Measurements from ENCODE around the gene TMEM63B.
A peak's percentile ranks its signal among the peaks of the same experiment; 100 is the strongest.
"Not testable (repeated sequence)": the region's sequence is repeated elsewhere in the genome, so short reads cannot be mapped to it uniquely, and the experiment has no call there.

TMEM63B gene

DNA sequence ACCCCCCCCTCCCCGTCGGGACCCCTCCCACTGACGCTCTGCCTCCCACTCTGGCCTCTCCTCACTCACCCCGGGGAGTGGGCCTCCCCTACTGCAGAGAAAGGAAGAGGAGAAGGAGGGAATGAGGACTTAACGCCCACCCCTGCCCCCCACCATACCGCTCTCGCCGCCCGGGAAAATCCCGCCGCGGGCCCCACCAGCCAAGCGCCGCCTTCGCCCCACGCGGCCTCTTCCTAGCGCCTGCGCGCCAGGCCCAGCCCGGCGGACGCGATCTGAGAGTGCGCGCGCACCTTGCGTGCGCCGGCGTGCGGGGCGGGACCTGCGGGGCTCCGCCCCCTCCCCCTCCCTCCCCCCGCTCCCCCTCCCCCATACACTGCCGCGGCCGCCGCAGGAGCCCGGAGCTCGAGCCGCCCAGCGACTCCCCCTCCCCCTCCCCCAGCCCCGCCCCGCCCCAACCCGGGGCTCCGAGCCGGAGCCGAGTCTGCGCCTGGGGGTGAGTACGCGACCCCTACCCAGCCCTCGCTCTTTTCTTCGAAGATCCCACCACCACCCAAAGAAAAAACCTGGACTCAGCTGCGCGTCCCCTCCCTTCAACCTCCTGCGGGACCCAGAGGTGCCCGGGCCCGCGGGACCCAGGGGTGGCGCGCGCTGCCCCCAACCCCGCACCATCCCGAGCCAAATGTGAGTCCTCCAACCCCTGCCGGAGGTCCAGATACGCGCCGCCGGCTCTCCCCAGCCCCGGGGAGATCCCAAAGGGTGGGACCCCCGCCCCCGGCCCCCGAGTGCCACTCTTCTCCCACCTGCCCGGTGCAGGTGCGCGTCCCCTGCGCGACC, at the start of gene TMEM63B, which contains the start of gene MRPL14:
Gene TMEM63B, plus strand, starts transcription at position 369 of the 834 bp plus-strand sequence. CDS start 7,031 bp downstream, outside the sequence.
Gene MRPL14, minus strand, starts transcription at position 267 of the 834 bp plus-strand sequence. CDS start 10,841 bp downstream, outside the sequence.
- peak; percentile 80 for DNase-seq

DNA sequence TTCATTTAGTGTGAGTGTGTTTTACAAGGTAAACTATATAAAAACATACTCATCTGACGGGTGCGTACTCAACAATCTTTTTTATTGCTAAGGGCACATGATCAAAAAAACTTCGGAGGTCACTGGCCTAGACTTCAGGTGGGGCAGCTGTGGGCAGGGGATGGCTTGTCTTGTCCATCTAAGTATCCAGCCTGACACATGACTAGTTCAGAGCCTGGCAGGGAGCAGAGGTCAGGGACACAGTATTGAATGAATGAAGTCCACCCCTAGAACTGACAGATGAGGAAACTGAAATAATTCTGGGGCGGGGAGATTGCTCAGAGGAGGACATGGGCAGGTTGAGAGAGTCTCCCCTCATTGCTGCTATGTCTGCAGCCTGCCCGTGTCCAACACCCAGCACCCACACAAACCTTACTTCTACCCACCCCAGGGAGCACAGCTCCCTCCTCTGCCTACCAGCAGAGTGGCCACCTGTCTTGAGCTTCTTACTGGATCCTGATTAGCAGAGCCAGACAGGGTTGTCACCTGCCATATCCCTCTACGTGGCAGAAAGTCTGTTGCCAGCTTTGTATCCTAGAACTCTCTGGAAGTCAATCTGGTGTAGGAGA, 49.0 kb upstream of the TMEM63B start:
- no peak for DNase-seq

DNA sequence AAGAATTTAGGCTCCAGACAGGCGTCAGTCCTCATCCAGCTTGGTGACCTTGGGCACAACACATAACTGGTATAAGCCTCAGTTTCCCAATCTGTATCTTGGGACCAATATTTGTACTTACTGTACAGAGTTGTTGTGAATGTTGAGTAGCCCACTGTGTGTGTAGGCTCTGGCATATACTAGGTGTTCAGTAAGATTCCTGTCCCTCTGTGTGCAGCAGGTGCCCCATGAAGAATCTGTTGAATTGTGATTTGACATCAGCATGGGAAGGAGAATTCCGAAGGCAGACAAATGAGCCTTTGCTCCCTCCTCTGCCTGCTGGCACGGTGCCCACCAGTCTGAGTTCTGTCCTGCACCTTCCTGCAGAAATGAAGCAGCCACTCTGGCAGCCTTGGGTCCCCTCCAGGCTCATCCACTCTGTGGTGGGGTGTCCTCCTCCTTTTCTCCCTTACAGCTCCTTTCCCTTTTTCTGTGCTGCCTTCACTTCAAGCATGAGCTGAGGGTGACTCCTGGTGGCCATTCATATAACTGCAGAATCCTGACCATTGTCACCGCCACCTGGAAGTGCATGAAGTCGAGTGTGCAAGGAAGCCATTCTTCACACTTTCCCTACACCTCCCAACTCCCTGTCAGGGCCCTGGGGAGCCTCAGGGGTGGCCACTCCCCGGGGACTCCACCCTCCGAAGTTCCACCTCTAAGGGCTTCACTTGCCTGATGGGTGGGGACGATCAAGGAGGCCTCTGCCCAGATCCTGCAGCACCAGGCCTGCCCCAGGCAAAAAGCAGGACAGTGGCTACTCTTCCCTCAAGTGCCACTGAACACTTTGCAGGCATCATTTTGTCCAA, 48.3 kb upstream of the TMEM63B start:
- no peak for DNase-seq

DNA sequence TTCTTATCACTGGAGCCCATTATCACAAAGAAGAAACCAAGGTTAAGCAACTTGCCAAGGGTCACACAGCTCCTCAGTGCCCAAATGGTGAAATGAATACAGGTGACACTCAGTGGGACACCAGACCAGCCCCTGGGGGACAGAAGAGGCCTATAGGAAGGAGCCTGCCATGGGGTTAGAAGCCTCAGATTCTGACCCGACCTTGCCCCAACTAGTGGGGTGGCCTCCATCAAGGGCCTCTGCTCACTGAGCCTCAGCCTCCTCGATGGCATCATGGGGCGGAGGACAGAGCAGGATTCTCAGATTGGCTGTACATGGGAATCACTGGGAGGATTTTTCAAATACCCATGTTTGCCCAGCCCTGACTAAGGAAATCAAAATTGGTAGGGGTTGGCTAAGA, 47.7 kb upstream of the TMEM63B start:
- DNase-seq, result no peak

DNA sequence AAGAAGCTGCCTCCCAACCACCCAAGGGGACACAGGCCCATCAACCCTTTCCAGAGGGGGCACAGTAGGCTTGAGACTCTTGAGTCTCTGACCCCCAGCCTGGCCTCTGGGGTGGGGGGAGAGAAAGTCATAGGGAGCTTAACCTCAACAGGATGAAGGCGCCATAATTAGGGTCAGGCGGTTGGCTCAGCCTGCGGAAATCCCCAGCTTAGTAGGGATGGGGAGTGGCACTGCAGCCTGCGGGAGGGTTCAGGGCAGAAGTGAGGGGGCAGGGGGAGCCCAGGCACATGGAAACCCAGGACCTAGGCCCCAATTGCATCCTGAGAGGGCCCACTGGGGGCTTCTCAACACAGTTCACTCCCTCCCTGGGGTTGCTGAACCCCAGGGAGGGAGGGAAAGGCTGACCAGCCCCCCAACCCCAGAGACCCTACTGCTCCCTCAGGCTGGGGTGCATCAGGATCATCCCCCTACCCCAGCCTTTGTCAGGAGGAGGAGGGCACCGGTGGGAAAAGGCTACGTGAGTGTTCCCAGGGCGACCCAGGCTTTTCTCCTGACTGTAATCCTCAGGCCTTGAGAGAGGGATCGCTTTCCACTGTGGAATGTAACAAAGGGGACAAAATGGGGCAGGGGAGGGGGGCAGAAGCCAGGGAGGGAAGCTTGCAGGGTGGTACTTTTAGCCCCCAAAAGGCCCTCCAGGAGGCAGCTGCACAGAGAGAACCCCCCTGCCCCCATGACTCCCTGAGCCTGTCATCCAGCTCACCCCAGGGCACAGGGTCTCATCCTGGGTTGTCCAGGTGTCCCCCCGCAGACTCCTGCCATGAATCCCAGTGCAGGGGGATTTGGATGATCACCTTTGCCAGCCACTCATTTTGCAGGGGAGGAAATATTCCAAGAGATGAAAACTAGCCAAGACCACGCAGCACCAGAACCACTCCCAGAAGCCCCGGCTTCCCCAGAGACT, 46.5 kb upstream of the TMEM63B start:
- no peak for DNase-seq

DNA sequence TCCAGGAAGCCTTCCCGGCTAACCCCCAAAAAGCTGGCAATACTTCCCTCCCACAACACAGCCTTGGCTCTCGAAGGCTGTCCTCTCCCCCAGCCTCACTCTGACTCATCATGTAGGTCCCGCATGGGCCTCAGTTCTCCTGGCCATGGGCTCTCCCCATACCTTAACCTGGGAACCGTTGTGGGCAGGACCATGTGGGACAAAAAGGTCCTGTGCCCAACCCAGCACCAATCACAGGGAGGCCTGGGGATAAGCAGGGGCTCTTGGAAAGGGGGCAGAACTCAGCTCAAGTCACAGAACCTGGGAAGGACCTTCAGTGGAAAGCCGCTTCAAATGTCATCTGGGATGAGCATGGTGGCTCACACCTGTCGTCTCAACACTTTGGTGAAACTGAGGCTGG, 45.6 kb upstream of the TMEM63B start:
- no peak for DNase-seq

DNA sequence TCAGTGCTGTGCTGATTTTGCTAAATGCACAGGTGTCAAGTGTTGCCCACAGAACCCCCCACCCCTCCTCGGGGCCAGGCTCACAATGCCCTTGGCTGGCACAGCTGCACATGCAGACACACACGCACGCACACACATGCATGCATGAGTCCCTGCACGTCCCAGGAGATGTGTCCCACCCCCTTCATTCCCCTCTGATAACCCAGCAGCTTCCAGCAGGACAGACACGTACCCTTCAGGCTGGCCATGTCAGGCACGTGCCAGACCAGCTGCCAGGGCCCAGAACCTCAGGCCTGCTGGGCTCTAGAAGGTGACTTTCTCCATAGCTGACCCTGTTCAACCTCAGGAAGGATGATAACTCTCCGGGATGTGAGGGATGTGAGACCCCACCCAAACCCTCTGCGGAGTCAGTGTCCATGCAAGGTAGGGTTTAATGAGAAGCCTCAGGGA, 44.5 kb upstream of the TMEM63B start:
- DNase-seq, result no peak

DNA sequence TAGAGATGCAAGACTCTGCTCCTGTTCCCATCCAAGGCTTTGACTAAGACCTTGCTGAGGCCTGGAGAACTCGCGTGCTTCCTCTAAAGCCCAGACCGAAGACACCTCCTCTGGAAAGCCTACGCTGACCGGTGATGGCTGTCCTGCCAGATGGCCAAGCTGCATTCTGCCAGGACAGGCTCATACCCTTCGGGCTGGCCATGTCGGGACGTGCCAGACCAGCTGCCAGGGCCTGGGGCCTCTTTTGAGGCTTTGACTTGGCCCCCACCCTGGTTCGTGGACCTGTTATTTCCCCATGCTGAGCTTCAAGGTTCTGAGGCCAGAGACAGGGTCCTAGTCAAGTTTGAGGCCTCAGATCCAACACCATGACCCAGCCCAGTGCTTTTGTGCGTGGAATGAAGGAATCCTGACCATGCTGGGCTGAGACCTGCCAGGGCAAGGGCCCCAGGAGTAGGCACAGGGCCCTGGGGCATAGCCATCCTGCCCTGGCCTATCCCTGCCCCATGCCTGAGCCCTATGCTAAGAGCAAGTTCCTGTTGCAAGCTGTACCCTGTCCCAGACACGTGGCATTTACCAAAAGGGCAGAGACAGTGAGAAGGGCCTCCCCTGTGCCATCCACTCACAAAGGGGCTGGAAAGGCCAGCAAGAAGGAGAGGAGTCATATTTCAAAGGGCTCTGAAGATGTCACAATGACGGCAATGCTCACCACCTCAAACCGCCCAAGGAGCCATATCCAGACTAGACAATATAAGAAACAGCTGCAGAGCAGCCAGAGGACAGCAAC, 42.9 kb upstream of the TMEM63B start:
- no peak for DNase-seq

DNA sequence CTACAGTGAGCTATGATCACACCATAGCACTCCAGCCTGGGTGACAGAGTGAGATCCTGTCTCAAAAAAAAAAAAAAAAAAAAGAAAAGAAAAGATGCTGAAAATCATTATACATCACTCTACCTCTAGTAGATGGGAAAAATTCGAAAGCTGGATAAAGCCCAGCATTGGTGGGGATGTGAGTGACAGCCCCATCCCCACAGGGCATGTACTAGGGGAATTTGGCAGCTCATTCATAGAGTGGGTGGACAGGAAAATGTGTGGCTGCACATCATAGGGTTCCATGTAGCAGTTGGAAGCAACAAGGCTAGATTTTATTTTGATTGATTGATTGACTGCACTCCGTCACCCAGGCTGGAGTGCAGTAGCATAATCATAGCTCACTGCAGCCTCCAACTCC, 42.1 kb upstream of the TMEM63B start:
- no peak for DNase-seq

DNA sequence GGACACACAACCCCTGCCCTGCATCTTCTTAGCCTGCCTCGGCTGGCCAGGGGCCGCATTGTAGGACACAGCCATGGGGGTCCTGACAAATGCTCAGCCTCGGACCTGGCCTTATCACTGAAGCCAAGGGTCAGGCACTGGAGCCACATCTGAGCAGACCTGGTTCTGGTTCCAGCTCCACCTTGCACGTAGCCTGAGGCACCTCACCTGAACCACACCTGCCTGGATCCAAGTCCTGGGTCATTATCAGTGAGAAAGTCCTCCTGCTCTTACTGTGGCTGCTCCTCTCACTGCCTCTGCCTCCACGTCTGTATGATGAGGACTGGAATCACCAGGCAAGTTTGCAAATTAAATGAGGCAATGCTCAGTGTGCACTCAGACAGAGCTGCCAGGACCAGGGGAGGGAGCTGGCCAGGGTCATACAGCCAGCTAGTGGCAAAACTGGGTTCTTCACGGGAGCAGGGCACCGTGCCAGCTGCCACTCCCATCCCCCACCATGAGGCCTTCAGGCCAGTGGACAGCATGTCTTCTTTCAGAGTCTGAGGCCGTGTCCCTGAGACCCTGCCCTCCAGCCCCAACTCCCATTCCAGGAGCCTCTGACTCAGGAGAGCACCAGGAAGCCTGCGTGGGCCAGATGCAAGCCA, 40.3 kb upstream of the TMEM63B start:
- DNase-seq, result no peak

DNA sequence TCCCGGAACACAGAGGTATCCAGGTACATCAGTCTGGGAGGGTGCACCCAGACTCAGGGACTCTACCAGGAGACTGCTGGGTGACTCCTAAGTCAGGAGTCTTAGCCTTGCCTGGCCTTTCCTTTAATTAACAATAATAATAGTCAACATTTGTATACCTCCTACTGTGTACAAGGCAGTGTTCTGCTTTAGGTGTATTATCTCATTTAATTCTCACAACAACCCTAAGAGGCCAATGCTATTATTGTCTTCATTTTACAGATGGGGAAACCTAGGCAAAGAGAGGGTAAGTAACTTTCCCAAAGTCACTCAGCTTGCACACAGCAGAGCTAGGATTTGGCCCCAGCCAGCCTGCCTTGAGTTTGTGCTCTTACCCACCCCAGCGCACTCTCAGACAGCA, 39.7 kb upstream of the TMEM63B start:
- no peak for DNase-seq

DNA sequence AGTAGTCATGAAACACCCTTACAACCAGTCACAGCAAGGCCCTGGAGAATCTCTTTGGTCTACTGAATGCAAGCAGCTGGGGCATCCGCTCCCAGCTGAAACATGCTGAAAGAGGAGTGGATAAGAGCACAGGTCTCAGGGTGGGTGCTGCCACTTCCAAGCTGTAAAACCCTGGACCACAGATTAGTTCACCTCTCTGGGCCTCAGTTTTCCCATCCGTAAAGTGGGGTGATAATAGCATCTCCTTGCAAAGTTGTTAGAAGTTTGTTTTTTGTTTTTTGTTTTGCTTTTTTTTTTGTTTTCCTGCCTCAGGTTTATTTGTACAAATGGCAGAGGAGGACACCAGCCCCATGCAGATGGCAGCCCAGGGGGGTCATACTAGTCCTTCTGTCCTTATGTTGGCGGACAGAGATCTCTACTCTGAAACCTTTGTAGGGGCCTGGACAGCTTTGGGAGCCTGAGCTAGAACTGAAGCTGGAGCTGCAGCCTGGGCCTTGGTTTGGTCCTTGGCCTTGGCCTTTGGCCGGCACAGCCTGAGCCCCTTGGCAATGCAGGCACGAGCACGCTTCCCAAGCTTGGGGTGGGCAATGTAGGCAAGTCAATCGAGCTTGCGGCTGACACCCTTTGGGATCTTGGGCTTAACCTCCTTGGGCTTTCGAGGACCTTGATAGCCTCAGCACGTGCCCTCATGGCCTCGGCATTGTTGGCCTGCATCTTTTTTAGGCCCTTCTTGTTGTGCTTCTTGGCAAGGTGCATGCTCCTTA, 38.3 kb upstream of the TMEM63B start:
- no peak for DNase-seq

DNA sequence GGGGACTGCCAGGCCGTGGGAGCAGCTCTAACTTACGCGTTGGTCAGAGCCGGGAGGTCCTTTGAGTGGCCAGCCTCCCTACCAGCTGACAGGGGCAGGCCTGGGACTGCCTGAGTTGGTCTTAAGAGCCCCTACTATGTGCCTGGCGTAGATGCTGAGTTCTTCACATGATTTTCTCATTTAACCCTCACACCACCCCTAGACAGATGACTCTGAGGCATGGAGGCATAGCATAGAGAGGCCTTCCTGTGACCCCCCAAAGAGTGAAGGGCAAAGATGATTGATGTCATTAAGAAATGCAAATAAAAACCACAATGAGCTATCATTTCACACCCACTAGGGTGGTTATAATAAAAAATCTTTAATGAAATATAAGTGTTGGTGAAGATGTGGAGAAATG, 36.9 kb upstream of the TMEM63B start:
- no peak for DNase-seq

DNA sequence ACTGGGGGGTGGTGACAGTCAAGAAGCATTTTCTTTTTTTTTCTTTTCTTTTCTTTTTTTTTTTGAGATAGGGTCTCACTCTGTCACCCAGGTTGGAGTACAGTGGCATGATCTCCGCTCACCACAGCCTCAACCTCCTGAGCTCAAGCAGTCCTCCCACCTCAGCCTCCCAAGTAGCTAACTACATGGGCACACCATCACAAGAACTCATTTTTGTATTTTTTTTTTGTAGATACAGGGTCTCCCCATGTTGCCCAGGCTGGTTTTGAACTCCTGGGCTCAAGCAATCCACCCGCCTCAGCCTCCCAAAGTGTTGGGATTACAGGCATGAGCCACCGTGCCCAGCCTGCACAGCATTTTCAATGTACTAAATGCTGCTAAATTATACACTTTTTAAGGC, 36.0 kb upstream of the TMEM63B start:
- DNase-seq, result not testable (repeated sequence)

DNA sequence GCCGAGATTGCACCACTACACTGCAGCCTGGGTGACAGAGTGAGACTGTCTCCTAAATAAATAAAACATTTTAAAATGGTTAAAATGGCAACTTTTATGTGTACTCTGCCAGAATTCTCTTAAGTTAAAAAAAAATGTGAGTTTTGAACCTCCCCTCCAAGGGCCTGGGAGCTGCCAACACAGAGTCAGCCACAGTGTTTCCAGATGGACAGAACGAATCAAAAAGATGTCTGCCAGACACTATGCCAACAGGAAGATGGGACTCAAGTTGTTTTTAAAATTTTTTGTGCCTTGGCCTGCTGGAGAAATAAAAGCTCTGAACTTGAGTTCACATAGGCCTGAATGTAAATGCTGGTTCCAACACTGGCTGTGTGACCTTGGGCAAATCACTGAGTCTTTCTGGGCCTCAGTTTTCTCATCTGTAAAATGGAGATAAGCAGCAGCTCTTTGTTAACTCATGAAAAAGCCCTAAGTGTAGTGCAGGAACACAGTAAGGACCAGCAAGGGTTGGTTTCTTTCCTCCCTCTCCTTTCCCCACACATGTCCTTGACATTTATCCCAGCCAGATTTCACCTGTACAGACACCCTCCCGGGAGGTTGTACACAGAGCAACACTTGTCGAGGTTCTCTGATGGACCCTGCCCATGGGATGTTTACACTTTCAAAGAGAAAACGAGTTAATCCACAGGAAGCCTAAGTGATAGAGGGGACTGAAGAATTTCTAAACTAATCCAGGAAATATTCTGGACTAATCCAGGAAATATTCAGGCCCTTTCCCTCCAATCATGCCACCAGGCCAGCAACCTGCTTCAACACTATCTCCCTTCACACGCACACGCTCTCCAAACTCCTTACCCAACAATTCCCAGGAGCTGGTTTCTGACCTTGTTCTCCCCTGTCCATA, 35.1 kb upstream of the TMEM63B start:
- DNase-seq, result no peak

DNA sequence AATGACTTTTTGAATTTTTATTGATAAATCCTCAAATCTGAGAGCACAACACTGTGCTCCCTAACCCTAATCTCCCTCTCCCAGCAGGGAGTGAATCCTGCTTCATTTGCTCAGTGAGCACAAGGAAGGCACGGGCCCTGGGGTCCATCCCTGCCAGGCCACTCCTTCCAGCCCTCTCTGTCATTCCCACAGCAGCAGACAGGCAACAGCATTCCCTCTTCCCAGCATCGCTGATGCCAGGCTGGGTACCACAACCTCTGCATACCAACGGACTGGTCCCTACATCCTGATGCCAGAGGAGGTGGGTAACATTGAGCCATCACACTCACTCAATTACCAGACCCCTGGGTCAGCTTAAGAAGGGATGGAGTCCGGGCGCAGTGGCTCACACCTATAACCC, 34.3 kb upstream of the TMEM63B start:
- no peak for DNase-seq

DNA sequence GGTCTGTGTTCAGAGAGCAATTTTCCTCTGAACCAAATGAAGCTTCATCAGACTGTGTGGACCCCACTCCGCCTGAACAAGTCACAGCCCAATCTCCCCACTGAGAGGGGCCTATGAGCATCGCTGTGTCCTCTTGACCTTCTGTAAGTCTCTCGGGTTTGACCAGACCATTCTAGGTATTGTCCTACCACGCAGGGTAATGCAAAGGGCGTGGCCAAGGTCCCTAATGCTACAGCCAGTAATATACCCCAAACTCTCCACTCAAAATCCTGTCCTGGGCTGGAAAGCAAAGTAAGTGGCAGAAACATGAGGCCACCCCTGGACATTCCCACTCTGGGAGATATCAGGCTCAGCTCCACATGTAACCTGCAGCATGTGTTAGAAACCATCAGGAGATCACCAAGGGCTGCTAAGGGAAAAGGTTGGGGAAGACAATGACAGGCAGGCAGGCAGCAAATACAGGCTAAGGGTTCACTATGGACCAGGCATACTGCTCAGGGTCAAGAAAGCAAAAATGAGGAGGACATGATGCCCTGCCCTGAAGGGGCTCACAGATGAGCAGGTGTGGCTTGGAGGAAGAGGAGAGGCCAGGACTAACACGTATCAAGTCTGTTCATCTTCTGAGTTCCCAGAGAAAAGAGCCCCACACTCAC, 33.5 kb upstream of the TMEM63B start:
- no peak for DNase-seq
